ENCODE results near the gene HSPA4L. TPM values are rescaled to one million over a fixed set of nuclear protein-coding genes. Genes with fewer than 3 reads are reported as not detected.
A peak's percentile ranks its signal among the peaks of the same experiment; 100 is the strongest.

HSPA4L gene
- total RNA-seq, 4 donors from 2014 or later = 2.0 to 2.6 (median 2.4) TPM

- Histone ChIP-seq H3K27me3 (no peaks in the 10 kb centered on the region), H3K4me3 (no peak overlapping the region), H3K4me1 (no peaks in the 10 kb centered on the region), H3K9me3 (no peaks in the 10 kb centered on the region), H3K27ac (no peak overlapping the region), H3K36me3 (no peaks in the 10 kb centered on the region)
- TF ChIP-seq CTCF (IDR thresholded peaks at IDR 0.05) = no peak
- no peak for TF ChIP-seq POLR2A (IDR thresholded peaks at IDR 0.05)
- no peak for DNase-seq
Measured at GRCh38 chr4:127870281-127870680, 88.2 kb downstream of the HSPA4L start.

- TF ChIP-seq POLR2A (IDR thresholded peaks at IDR 0.05) = no peak
- TF ChIP-seq CTCF (IDR thresholded peaks at IDR 0.05) = no peak
- Histone ChIP-seq H3K9me3 (no peaks in the 10 kb centered on the region), H3K27me3 (no peaks in the 10 kb centered on the region), H3K36me3 (no peaks in the 10 kb centered on the region), H3K27ac (no peak overlapping the region), H3K4me3 (no peak overlapping the region), H3K4me1 (no peaks in the 10 kb centered on the region)
- no peak for DNase-seq
Measured at GRCh38 chr4:127870688-127871087, 88.6 kb downstream of the HSPA4L start.

- TF ChIP-seq POLR2A (IDR thresholded peaks at IDR 0.05) (no peak), CTCF (IDR thresholded peaks at IDR 0.05) (no peak)
- Histone ChIP-seq H3K9me3 (no peaks in the 10 kb centered on the region), H3K27me3 (no peaks in the 10 kb centered on the region), H3K4me3 (no peak overlapping the region), H3K36me3 (no peaks in the 10 kb centered on the region), H3K27ac (no peak overlapping the region), H3K4me1 (no peaks in the 10 kb centered on the region)
- DNase-seq = no peak
Measured at GRCh38 chr4:127875791-127876190, 93.7 kb downstream of the HSPA4L start.

GRCh38 chr4:127880763-127881562 is 98.8 kb downstream of the HSPA4L start, which contains the start of gene PLK4:
PLK4 (plus strand) TSS chr4:127880893; CDS start chr4:127881135, 242 bp downstream.
- no peaks in the 10 kb centered on the region for H3K36me3 ChIP-seq
- no peaks in the 10 kb centered on the region for H3K9me3 ChIP-seq
- DNase-seq = peak; percentile 92 to 98 (median 96)
- peaks cover 0 to 5% (median 0%) of the 10 kb centered on the region in 4 donors for H3K4me1 ChIP-seq
- peak within 1 kb of the TSS; percentile 76 to 90 (median 77) for H3K27ac ChIP-seq
- peak within 1 kb of the TSS; percentile 59 to 94 (median 81) for H3K4me3 ChIP-seq
- peak in 1 of 2 donors; percentile 1 for TF ChIP-seq POLR2A (IDR thresholded peaks at IDR 0.05)
- no peak for TF ChIP-seq CTCF (IDR thresholded peaks at IDR 0.05)
- H3K27me3 ChIP-seq = no peaks in the 10 kb centered on the region

- Histone ChIP-seq H3K4me1 (peaks cover 0 to 5% (median 0%) of the 10 kb centered on the region in 4 donors), H3K4me3 (peak overlapping the region; percentile 59 to 94 (median 81)), H3K9me3 (no peaks in the 10 kb centered on the region), H3K36me3 (no peaks in the 10 kb centered on the region), H3K27me3 (no peaks in the 10 kb centered on the region), H3K27ac (peak overlapping the region in 3 of 4 donors; percentile 76 to 90 (median 78))
- TF ChIP-seq CTCF (IDR thresholded peaks at IDR 0.05) = no peak
- TF ChIP-seq POLR2A (IDR thresholded peaks at IDR 0.05) = no peak
- DNase-seq = no peak
Measured at GRCh38 chr4:127881563-127881864, 99.4 kb downstream of the HSPA4L start.

All from Peyer's patch (tissue), 4 donors.